GM12878 (cell line): ENCODE measurements around the gene HOXD12. TPM values are rescaled to one million over a fixed set of nuclear protein-coding genes. Genes with fewer than 3 reads are reported as not detected.

Experiments
- ATAC-seq: fragments of 200-7000 bp; cut with Tn5 transposase; 3 replicates; pipeline ENCODE4 v1.9.1; 2020; ENCODE audit warnings: mild to moderate bottlenecking, moderate library complexity
- BruUV-seq: library from RNA; stranded (reverse); fragments of 400-500 nt; replicated peaks from 2 replicates; lab custom pipeline; 2021; lab: Mats Ljungman, UMichigan
- CTCF ChIA-PET: fragments of 300-600 bp; sonication (Branson Sonifier 250); formaldehyde crosslinking; extraction: SDS; loops from one replicate; lab custom pipeline; 2021; ENCODE audit warnings: inconsistent platforms; lab: Yijun Ruan, JAX
- POLR2A ChIA-PET: fragments of 350-600 bp; formaldehyde crosslinking; extraction: SDS; loops from one replicate; lab custom pipeline; 2021; ENCODE audit warnings: inconsistent platforms; lab: Charles Lee
- RAD21 ChIA-PET: fragments of 300-600 bp; sonication (Branson Sonifier 250); formaldehyde crosslinking; loops from one replicate; lab custom pipeline; 2023; ENCODE audit warnings: antibody characterized with exemption; ENCODE audit not compliant: unreplicated experiment; lab: Charles Lee
- SMC1A ChIA-PET: fragments of 300-600 bp; sonication (Branson Sonifier 250); formaldehyde crosslinking; loops from one replicate; lab custom pipeline; 2023; ENCODE audit not compliant: unreplicated experiment, uncharacterized antibody; lab: Charles Lee
- DNase-seq: peaks from one replicate; pipeline ENCODE4 v3.0.0-alpha.2; 2011; ENCODE audit warnings: low read depth, low spot score
- FAIRE-seq: peaks from 3 replicates; lab custom pipeline; 2011; peaks lifted over from hg19 to GRCh38; lab: Jason Lieb, UNC
- H2AFZ ChIP-seq: 2 replicates; pipeline ENCODE4 v1.6.0; 2011; ENCODE audit warnings: low read depth, low read length, control low read depth; ENCODE audit not compliant: control insufficient read depth
- H3K27ac ChIP-seq: 2 replicates; pipeline ENCODE4 v1.5.1; 2011; ENCODE audit warnings: control low read depth; ENCODE audit not compliant: control insufficient read depth, insufficient read depth
- H3K27me3 ChIP-seq, 2 experiments: replicated peaks in 1 of 2; 2 replicates each; pipeline versions ENCODE4 v1.6.0 to v1.6.1; 2011; ENCODE audit warnings: low read length in 1 of 2; ENCODE audit not compliant: control insufficient read depth in 2 of 2, insufficient read depth in 2 of 2
- H3K36me3 ChIP-seq, 2 experiments: 2 replicates each; pipeline ENCODE4 v1.5.1; 2011; ENCODE audit warnings: low read length in 1 of 2; ENCODE audit not compliant: control insufficient read depth in 2 of 2, insufficient read depth in 2 of 2
- H3K4me1 ChIP-seq: 2 replicates; pipeline ENCODE4 v1.6.1; 2011; ENCODE audit warnings: mild to moderate bottlenecking, low read length, moderate library complexity, mixed read lengths; ENCODE audit not compliant: control insufficient read depth, insufficient read depth
- H3K4me2 ChIP-seq: 2 replicates; pipeline ENCODE4 v1.6.0; 2011; ENCODE audit warnings: control low read depth; ENCODE audit not compliant: control insufficient read depth, insufficient read depth
- H3K4me3 ChIP-seq: fragments of 200-600 bp; sonication (generic); 2 replicates; pipeline ENCODE4 v1.5.1; 2016
- H3K79me2 ChIP-seq: 2 replicates; pipeline ENCODE4 v1.6.0; 2011; ENCODE audit warnings: low read length; ENCODE audit not compliant: control insufficient read depth, insufficient read depth
- H3K9ac ChIP-seq: 2 replicates; pipeline ENCODE4 v1.8.0; 2011; ENCODE audit warnings: low read length, control low read depth, mixed read lengths; ENCODE audit not compliant: control insufficient read depth, insufficient read depth
- H3K9me3 ChIP-seq: replicated peaks from 3 replicates; pipeline ENCODE4 v1.5.1; 2011; ENCODE audit warnings: mild to moderate bottlenecking, low read length; ENCODE audit not compliant: control insufficient read depth, insufficient read depth
- H4K20me1 ChIP-seq: 2 replicates; pipeline ENCODE4 v1.6.0; 2011; ENCODE audit not compliant: control insufficient read depth, insufficient read depth
- CREB1 ChIP-seq: IDR thresholded peaks from 2 replicates; pipeline ENCODE4 v1.6.1; 2012; ENCODE audit warnings: low read depth, mild to moderate bottlenecking, inconsistent platforms
- ESRRA ChIP-seq: IDR thresholded peaks from 2 replicates; pipeline ENCODE4 v1.6.1; 2012; ENCODE audit warnings: mild to moderate bottlenecking, low read length, improper control_type of control experiment
- NR2C1 ChIP-seq: fragments of 450-650 bp; IDR thresholded peaks from 2 replicates; pipeline ENCODE4 v1.6.1; 2017; ENCODE audit warnings: antibody characterized with exemption, mild to moderate bottlenecking, moderate library complexity
- NRF1 ChIP-seq: conservative IDR thresholded peaks from 2 replicates; pipeline ENCODE4 v1.6.1; 2011; ENCODE audit warnings: mild to moderate bottlenecking, low read depth, low read length, improper control_type of control experiment
- POU2F2 ChIP-seq: IDR thresholded peaks from 3 replicates; pipeline ENCODE4 v1.6.1; 2011; ENCODE audit warnings: low read depth, mild to moderate bottlenecking, low read length, borderline replicate concordance
- RAD51 ChIP-seq: fragments of 450-650 bp; IDR thresholded peaks from 2 replicates; pipeline ENCODE4 v1.6.1; 2016; ENCODE audit warnings: moderate library complexity, mild to moderate bottlenecking, inconsistent platforms
- RELA ChIP-seq: fragments of 450-650 bp; IDR thresholded peaks from 2 replicates; pipeline ENCODE4 v1.8.0; 2014; ENCODE audit warnings: borderline replicate concordance; ENCODE audit not compliant: partially characterized antibody
- RUNX3 ChIP-seq: IDR thresholded peaks from 2 replicates; pipeline ENCODE4 v1.6.1; 2012; ENCODE audit warnings: low read length, inconsistent platforms
- ZSCAN29 ChIP-seq: fragments of 450-650 bp; IDR thresholded peaks from 2 replicates; pipeline ENCODE4 v1.6.1; 2017; ENCODE audit warnings: mild to moderate bottlenecking, moderate library complexity
- WGBS: methylation state at CpG from one replicate; pipeline ENCODE4 v1.1.6; 2016; ENCODE audit warnings: low lambda C conversion rate; ENCODE audit not compliant: insufficient replicate concordance, insufficient coverage; ENCODE audit errors: missing lambda C conversion rate; 5-methylcytosine and 5-hydroxymethylcytosine counted together
- in situ Hi-C: fragments of 300-500 bp; cut with MboI; formaldehyde crosslinking; loops from 9 replicates; pipeline ENCODE4 v1.14.3; 2018; ENCODE audit warnings: mixed read lengths
- intact Hi-C: fragments of 100-400 bp; cut with micrococcal nuclease; formaldehyde crosslinking; loops from one replicate; pipeline ENCODE4 v1.14.2; 2022; ENCODE audit not compliant: unreplicated experiment
- polyA plus RNA-seq, 11 experiments: library from polyadenylated mRNA; depleted of rRNA in 4 of 11; unstranded in 6 of 11; stranded (reverse) in 5 of 11; fragments of >200 nt; fragmentation: Nextera tagmentation in 4 of 11; fragmentation: Illumina TruSeq in 1 of 11; extraction: Ambion mirVana in 4 of 11; extraction: Trizol in 1 of 11; gene quantifications; 1 replicate in 1 of 11; 2 replicates in 10 of 11; pipeline versions ENCODE4 v1.2.1 to v1.2.3, GENCODE V29; 2011 to 2016; ENCODE audit warnings: inconsistent platforms in 2 of 11, missing spikeins in 2 of 11, low read depth in 1 of 11
- total RNA-seq, 4 experiments: library from RNA; depleted of rRNA in 3 of 4; stranded (reverse); fragments of >200 nt in 3 of 4; fragmentation: Illumina TruSeq in 1 of 4; extraction: Trizol in 1 of 4; gene quantifications; 2 replicates each; pipeline versions ENCODE4 v1.2.1 to v1.2.3, GENCODE V29; 2013 to 2021
- TF ChIP-seq, protein P1 (sequence below): fragments of 450-650 bp; IDR thresholded peaks from 2 replicates; pipeline ENCODE4 v1.6.1; 2018; ENCODE audit warnings: mild to moderate bottlenecking, low read depth, moderate library complexity; ENCODE audit not compliant: partially characterized antibody

The HOXD12 gene
- total and polyA plus RNA-seq, 10 of the 15 experiments (the other 5 are each of a cell fraction or from before 2014, with no cell fraction given), result not detected

DNA sequence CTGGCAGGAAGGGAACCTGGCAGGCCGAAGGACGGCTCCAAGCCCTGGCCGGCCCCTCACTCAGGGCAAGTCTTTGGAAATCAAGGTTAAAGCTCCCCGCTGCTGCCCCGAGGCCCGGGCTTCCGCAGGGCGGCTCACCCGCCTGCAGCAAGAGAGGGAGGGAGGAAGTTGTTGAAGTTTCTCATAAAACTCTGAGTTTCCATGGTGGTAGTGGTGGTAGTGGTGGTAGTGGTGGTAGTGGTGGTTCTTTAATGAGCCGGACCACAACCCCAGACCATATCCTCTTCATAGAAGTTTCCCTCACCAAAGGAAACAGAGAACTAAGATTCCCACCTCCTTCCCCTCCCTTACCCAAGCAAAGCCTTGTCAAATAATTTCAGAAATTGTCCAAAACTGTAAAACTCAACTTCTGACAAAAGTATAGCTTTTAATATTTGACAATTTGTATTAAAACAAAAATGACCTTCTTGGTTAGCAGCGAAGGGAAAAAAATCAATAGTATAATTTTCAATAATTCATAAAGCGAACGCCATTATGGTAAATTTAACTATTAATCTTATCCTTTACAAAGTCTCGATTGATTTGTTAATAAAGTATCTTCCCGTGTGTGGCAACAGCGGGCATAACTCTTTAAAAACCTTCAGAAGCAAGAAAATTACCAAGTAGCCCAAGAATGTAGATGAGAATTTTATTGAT is 15.5 kb downstream of the HOXD12 start:
- Histone ChIP-seq H3K27me3 (peaks cover 8 to 45% of the 10 kb centered on the region in 2 experiments), H3K4me3 (no peak overlapping the region), H3K9ac (no peak overlapping the region), H2AFZ (no peak overlapping the region), H3K27ac (no peak overlapping the region), H3K9me3 (peaks cover 1% of the 10 kb centered on the region; the same call in 1 of the 3 replicates), H3K4me2 (no peak overlapping the region), H4K20me1 (no peaks in the 10 kb centered on the region), H3K79me2 (no peaks in the 10 kb centered on the region), H3K4me1 (no peaks in the 10 kb centered on the region), H3K36me3 (no peaks in the 10 kb centered on the region)
- RAD21 ChIA-PET, result no interaction called here
- POLR2A ChIA-PET, result no interaction called here
- DNase-seq (no peak), FAIRE-seq (no peak), ATAC-seq (no peak)
- 12% methylated on average over 16 of the region's 16 CpGs for WGBS
- BruUV-seq, result no TSS peak
- intact Hi-C loops (no loop called here), in situ Hi-C loops (no loop called here)
- SMC1A ChIA-PET, result no interaction called here
- CTCF ChIA-PET, result interaction anchor here (2.8 kb wide), 1 partner anchor 12 kb away, joined by 12 read pairs; no protein-coding TSS in a partner anchor
- TF ChIP-seq ZSCAN29, result no peak
- no peak for TF ChIP-seq CREB1
- no peak for TF ChIP-seq NRF1
- no peak for TF ChIP-seq NR2C1
- TF ChIP-seq ESRRA, result no peak
- TF ChIP-seq, protein P1, sequence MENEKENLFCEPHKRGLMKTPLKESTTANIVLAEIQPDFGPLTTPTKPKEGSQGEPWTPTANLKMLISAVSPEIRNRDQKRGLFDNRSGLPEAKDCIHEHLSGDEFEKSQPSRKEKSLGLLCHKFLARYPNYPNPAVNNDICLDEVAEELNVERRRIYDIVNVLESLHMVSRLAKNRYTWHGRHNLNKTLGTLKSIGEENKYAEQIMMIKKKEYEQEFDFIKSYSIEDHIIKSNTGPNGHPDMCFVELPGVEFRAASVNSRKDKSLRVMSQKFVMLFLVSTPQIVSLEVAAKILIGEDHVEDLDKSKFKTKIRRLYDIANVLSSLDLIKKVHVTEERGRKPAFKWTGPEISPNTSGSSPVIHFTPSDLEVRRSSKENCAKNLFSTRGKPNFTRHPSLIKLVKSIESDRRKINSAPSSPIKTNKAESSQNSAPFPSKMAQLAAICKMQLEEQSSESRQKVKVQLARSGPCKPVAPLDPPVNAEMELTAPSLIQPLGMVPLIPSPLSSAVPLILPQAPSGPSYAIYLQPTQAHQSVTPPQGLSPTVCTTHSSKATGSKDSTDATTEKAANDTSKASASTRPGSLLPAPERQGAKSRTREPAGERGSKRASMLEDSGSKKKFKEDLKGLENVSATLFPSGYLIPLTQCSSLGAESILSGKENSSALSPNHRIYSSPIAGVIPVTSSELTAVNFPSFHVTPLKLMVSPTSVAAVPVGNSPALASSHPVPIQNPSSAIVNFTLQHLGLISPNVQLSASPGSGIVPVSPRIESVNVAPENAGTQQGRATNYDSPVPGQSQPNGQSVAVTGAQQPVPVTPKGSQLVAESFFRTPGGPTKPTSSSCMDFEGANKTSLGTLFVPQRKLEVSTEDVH, result no peak
- no peak for TF ChIP-seq POU2F2
- TF ChIP-seq RAD51, result no peak
- TF ChIP-seq RUNX3, result no peak
- TF ChIP-seq RELA, result no peak
